ENCODE results near the gene FBXW8. TPM values are rescaled to one million over a fixed set of nuclear protein-coding genes. Genes with fewer than 3 reads are reported as not detected.

Gene FBXW8
- total RNA-seq, 3 donors from 2014 or later (not counting 1 experiment from before 2014, with no cell fraction given): 11.5 to 16.0 (median 13.5) TPM

GRCh38 chr12:117009759-117010158 is 99.0 kb downstream of the FBXW8 start:
- Mint-ChIP-seq H3K27me3 (ENCODE audit: low read depth in 2 of 2) (no peaks in the 10 kb centered on the region), H3K36me3 (peaks cover 18% of the 10 kb centered on the region), H3K9me3 (peaks cover 0 to 2% of the 10 kb centered on the region in 2 donors), H3K27ac (no peak overlapping the region), H3K4me1 (no peaks in the 10 kb centered on the region), H3K4me3 (no peak overlapping the region)
- intact Hi-C loops (cut with micrococcal nuclease): no loop called here
- H3K4me3 ChIP-seq (ENCODE audit: low read length): no peak overlapping the region
- no peaks in the 10 kb centered on the region for H3K27me3 ChIP-seq (ENCODE audit: control insufficient read depth, insufficient read depth, low read length)
- H3K36me3 ChIP-seq (ENCODE audit: control insufficient read depth, insufficient read depth, low read length): peaks cover 36% of the 10 kb centered on the region
- 96% methylated on average over 8 of the region's 8 CpGs for WGBS (ENCODE audit: insufficient coverage)
- H3K4me1 ChIP-seq (ENCODE audit: control insufficient read depth, insufficient read depth, low read length): no peaks in the 10 kb centered on the region
- H3K9me3 ChIP-seq (ENCODE audit: control insufficient read depth, insufficient read depth, low read length): no peaks in the 10 kb centered on the region
- no peak for DNase-seq
- ATAC-seq: no peak
- no peak overlapping the region for H3K27ac ChIP-seq (ENCODE audit: low read length)
- TF ChIP-seq, protein P1, sequence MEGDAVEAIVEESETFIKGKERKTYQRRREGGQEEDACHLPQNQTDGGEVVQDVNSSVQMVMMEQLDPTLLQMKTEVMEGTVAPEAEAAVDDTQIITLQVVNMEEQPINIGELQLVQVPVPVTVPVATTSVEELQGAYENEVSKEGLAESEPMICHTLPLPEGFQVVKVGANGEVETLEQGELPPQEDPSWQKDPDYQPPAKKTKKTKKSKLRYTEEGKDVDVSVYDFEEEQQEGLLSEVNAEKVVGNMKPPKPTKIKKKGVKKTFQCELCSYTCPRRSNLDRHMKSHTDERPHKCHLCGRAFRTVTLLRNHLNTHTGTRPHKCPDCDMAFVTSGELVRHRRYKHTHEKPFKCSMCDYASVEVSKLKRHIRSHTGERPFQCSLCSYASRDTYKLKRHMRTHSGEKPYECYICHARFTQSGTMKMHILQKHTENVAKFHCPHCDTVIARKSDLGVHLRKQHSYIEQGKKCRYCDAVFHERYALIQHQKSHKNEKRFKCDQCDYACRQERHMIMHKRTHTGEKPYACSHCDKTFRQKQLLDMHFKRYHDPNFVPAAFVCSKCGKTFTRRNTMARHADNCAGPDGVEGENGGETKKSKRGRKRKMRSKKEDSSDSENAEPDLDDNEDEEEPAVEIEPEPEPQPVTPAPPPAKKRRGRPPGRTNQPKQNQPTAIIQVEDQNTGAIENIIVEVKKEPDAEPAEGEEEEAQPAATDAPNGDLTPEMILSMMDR (IDR thresholded peaks at IDR 0.05): no peak

DNA sequence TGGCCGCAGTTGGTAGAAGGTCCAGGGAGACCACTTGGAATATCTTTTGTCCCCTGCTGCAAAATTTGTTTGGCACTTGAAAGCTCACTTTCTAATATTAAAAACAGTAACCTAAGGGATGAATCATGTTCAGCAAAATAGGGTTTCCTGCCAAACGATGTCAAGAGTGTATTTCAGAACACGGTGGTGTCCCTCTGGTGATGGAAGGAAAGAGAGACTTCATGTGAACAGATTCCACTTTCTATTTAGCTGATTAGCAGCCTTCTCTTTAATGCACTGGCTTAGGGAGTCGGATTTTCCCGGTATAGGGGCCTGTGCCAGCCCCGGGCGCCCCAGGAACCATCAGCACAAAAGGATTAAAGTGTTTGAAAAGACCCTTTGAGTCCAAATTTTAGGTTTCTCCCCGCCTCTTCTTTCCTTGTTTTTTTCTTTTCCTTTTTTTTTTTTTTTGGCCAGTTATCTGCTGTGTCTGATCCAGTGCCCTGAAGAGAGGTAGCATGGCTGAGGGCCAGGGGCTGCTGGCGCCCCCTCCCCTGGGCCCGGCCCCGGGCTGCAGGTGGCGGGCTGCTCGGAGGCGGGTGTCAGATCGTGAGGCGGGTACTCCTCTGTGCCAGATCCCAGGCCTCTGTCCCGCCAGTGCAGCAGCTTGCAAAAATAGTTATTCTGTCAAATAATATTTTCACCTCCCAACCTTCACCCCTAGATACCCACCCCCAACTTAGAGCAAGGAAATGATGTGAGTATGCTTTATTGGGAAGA is 100.1 kb downstream of the FBXW8 start:
- Mint-ChIP-seq H3K27me3 (ENCODE audit: low read depth in 2 of 2) (no peaks in the 10 kb centered on the region), H3K4me3 (no peak overlapping the region), H3K4me1 (peaks cover 0 to 4% of the 10 kb centered on the region in 2 donors), H3K36me3 (peaks cover 24% of the 10 kb centered on the region), H3K9me3 (peaks cover 0 to 2% of the 10 kb centered on the region in 2 donors), H3K27ac (no peak overlapping the region)
- intact Hi-C loops (cut with micrococcal nuclease): no loop called here
- Histone ChIP-seq H3K27me3 (ENCODE audit: control insufficient read depth, insufficient read depth, low read length) (no peaks in the 10 kb centered on the region), H3K4me1 (ENCODE audit: control insufficient read depth, insufficient read depth, low read length) (no peaks in the 10 kb centered on the region), H3K27ac (ENCODE audit: low read length) (no peak overlapping the region), H3K4me3 (ENCODE audit: low read length) (no peak overlapping the region), H3K36me3 (ENCODE audit: control insufficient read depth, insufficient read depth, low read length) (peaks cover 25% of the 10 kb centered on the region), H3K9me3 (ENCODE audit: control insufficient read depth, insufficient read depth, low read length) (no peaks in the 10 kb centered on the region)
- ATAC-seq (no peak), DNase-seq (no peak)
- TF ChIP-seq, protein P1 (IDR thresholded peaks at IDR 0.05): no peak
- 96% methylated on average over 17 of the region's 17 CpGs for WGBS (ENCODE audit: insufficient coverage)

DNA sequence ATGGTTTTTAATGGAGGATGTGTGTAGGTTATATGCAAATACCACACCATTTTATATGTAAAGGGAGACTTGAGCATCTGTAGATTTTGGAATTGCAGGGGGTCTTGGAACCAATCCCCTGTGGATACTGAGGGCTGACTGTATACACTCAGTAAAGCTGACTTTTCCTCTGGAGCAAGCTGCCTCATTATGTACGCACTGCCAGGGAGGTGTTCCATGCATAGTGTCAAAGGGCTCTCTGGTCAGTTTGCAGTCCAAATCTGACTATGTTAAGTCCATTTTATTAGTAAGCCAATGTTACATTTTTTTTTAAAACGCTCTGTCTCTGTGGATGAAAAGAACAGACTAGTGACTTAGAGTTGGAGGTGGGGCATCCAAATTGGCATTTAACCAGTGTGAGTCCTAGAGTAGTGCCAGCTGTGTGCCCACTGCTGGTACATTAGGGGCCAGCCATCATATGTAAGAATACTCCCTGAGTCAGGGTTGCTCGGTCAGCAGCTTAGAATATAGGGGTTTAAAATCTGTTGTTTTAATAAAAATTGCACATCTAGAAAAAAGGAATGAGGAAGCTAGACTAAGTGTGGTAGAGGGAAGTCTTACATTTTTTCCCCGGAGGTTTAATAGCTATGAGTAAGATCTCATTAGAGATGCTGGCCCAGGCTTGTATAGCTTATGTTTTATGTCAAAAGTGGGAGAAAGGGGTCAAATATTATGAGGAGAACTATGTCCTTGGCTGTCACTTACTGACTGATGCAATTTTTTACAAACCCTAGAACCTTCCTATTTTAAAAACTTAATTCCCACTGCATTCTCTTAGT is 101.4 kb downstream of the FBXW8 start:
- intact Hi-C loops (cut with micrococcal nuclease): no loop called here
- no peak overlapping the region for H3K27ac Mint-ChIP-seq
- H3K4me3 Mint-ChIP-seq: no peak overlapping the region
- Histone ChIP-seq H3K4me3 (ENCODE audit: low read length) (no peak overlapping the region), H3K4me1 (ENCODE audit: control insufficient read depth, insufficient read depth, low read length) (no peaks in the 10 kb centered on the region), H3K27me3 (ENCODE audit: control insufficient read depth, insufficient read depth, low read length) (no peaks in the 10 kb centered on the region), H3K9me3 (ENCODE audit: control insufficient read depth, insufficient read depth, low read length) (no peaks in the 10 kb centered on the region), H3K27ac (ENCODE audit: low read length) (no peak overlapping the region), H3K36me3 (ENCODE audit: control insufficient read depth, insufficient read depth, low read length) (peaks cover 16% of the 10 kb centered on the region)
- WGBS (ENCODE audit: insufficient coverage): 95% methylated on average over 4 of the region's 4 CpGs
- peaks cover 0 to 2% of the 10 kb centered on the region in 2 donors for H3K9me3 Mint-ChIP-seq
- ATAC-seq: no peak
- TF ChIP-seq, protein P1 (IDR thresholded peaks at IDR 0.05): no peak
- DNase-seq: no peak
- H3K4me1 Mint-ChIP-seq: peaks cover 5 to 7% of the 10 kb centered on the region in 2 donors
- H3K36me3 Mint-ChIP-seq: peaks cover 26% of the 10 kb centered on the region
- no peaks in the 10 kb centered on the region for H3K27me3 Mint-ChIP-seq (ENCODE audit: low read depth in 2 of 2)
